Caco-2 (cell line): ENCODE data around the gene ABL2. TPM values are rescaled to one million over a fixed set of nuclear protein-coding genes. Genes with fewer than 3 reads are reported as not detected.

ENCODE experiments used
- BruUV-seq: library from RNA; stranded (reverse); fragments of 400-500 nt; replicated peaks from 2 replicates; lab custom pipeline; 2021; lab: Mats Ljungman, UMichigan
- CTCF ChIA-PET: fragments of 300-600 bp; sonication (Branson Sonifier 250); formaldehyde crosslinking; loops from one replicate; lab custom pipeline; 2022; ENCODE audit warnings: antibody characterized with exemption; lab: Charles Lee
- POLR2A ChIA-PET: fragments of 300-600 bp; sonication (Branson Sonifier 250); formaldehyde crosslinking; loops from one replicate; lab custom pipeline; 2022; ENCODE audit warnings: antibody characterized with exemption; lab: Charles Lee
- DNase-seq, 2 experiments: peaks; one replicate each; pipeline versions ENCODE4 v3.0.0 to v3.0.0-alpha.2; 2020 to 2022
- H3K27me3 ChIP-seq: replicated peaks from 2 replicates; pipeline ENCODE4 v1.6.0; 2011; ENCODE audit warnings: low read length; ENCODE audit not compliant: control insufficient read depth, insufficient read depth
- H3K36me3 ChIP-seq: 2 replicates; pipeline ENCODE4 v1.5.1; 2011; ENCODE audit warnings: low read length; ENCODE audit not compliant: control insufficient read depth, insufficient read depth
- H3K4me1 ChIP-seq: fragments of 250-450 bp; sonication (Bioruptor Pico); 2 replicates; pipeline ENCODE4 v1.5.1; 2020; ENCODE audit warnings: mild to moderate bottlenecking
- H3K4me3 ChIP-seq: 2 replicates; pipeline ENCODE4 v1.5.1; 2011; ENCODE audit warnings: low read depth, mild to moderate bottlenecking, control low read depth, low read length
- H3K9me3 ChIP-seq: fragments of 250-450 bp; sonication (Bioruptor Pico); 2 replicates; pipeline ENCODE4 v1.5.1; 2020; ENCODE audit warnings: mild to moderate bottlenecking, moderate library complexity
- H3K27ac Mint-ChIP-seq: one replicate; pipeline ENCODE4 v1.8.0; 2022; ENCODE audit warnings: mixed read lengths; ENCODE audit not compliant: unreplicated experiment
- H3K27me3 Mint-ChIP-seq: one replicate; pipeline ENCODE4 v1.8.0; 2022; ENCODE audit warnings: mixed read lengths; ENCODE audit not compliant: insufficient read depth, unreplicated experiment
- H3K36me3 Mint-ChIP-seq: one replicate; pipeline ENCODE4 v1.8.0; 2022; ENCODE audit warnings: mild to moderate bottlenecking, mixed read lengths; ENCODE audit not compliant: insufficient read depth, unreplicated experiment
- H3K4me1 Mint-ChIP-seq: one replicate; pipeline ENCODE4 v1.8.0; 2022; ENCODE audit warnings: low read depth, mixed read lengths; ENCODE audit not compliant: unreplicated experiment
- H3K4me3 Mint-ChIP-seq: one replicate; pipeline ENCODE4 v1.8.0; 2022; ENCODE audit warnings: mild to moderate bottlenecking, moderate library complexity, mixed read lengths; ENCODE audit not compliant: unreplicated experiment
- H3K9me3 Mint-ChIP-seq: one replicate; pipeline ENCODE4 v1.8.0; 2022; ENCODE audit warnings: mixed read lengths; ENCODE audit not compliant: unreplicated experiment
- intact Hi-C: fragments of 100-400 bp; cut with micrococcal nuclease; formaldehyde crosslinking; loops from one replicate; pipeline ENCODE4 v1.10.0; 2022; ENCODE audit not compliant: unreplicated experiment
- total RNA-seq: library from RNA; stranded (reverse); gene quantifications from 2 replicates; pipeline ENCODE4 v1.2.3, GENCODE V29; 2022
- TF ChIP-seq, protein P1 (sequence below), 2 experiments: fragments of 200-600 bp in 1 of 2; IDR thresholded peaks; 1 replicate in 1 of 2; 2 replicates in 1 of 2; pipeline versions ENCODE4 v1.5.1 to v1.8.0; 2011 to 2022; ENCODE audit warnings: antibody characterized with exemption in 1 of 2, control low read depth in 1 of 2, inconsistent platforms in 1 of 2, low read depth in 1 of 2, low read length in 1 of 2, mild to moderate bottlenecking in 1 of 2, moderate library complexity in 1 of 2; ENCODE audit not compliant: insufficient read depth in 1 of 2, severe bottlenecking in 1 of 2, unreplicated experiment in 1 of 2

ABL2 gene
- total RNA-seq, 1 experiment from 2014 or later: 21.6 TPM

DNA sequence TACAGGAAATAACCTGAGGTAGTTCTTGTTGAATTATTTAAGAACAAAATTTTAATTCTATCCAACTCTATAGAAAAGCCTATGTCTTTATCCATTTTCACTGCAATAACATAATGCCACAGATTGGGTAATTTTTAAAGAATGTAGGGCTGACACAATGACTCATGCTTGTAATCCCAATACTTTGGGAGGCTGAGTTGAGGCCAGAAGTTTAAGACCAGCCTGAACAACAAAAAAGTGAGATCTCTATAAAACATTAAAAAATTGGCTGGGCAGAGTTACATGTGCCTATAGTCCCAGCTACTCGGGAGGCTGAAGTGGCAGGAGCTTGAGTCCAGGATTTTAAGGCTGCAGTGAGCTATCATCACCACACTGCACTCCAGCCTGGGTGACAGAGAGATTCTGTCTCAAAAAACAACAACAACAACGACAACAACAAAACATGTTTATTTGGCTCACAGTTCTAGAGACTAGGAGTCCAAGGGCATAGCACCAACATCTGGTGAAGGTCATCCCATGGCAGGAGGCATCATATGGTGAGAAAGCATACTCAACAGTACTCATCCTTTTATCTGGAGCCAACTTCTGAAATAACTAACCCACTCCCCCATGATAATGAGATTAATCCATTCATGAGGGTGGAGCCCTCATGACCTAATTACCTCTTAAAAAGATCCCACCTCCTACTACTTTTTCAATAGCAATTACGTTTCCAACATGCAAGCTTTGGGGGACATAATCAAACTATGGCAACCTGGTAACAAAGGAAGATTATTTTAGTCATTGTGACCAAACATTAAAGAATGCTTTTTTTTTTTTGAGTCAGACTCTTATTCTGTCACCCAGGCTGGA is 59.6 kb downstream of the ABL2 start:
- Mint-ChIP-seq H3K36me3 (peaks cover 5% of the 10 kb centered on the region), H3K27ac (no peak overlapping the region), H3K27me3 (no peaks in the 10 kb centered on the region), H3K9me3 (no peaks in the 10 kb centered on the region), H3K4me1 (peaks cover 10% of the 10 kb centered on the region), H3K4me3 (no peak overlapping the region)
- Histone ChIP-seq H3K4me3 (no peak overlapping the region), H3K4me1 (peaks cover 13% of the 10 kb centered on the region), H3K27me3 (no peaks in the 10 kb centered on the region), H3K36me3 (no peaks in the 10 kb centered on the region), H3K9me3 (no peaks in the 10 kb centered on the region)
- ChIA-PET POLR2A (interaction anchor here (0.6 kb wide), 1 partner anchor 14 kb away, joined by 14 read pairs; no protein-coding TSS in a partner anchor), CTCF (no interaction called here)
- no peak for DNase-seq
- intact Hi-C loops: no loop called here
- TF ChIP-seq, protein P1, sequence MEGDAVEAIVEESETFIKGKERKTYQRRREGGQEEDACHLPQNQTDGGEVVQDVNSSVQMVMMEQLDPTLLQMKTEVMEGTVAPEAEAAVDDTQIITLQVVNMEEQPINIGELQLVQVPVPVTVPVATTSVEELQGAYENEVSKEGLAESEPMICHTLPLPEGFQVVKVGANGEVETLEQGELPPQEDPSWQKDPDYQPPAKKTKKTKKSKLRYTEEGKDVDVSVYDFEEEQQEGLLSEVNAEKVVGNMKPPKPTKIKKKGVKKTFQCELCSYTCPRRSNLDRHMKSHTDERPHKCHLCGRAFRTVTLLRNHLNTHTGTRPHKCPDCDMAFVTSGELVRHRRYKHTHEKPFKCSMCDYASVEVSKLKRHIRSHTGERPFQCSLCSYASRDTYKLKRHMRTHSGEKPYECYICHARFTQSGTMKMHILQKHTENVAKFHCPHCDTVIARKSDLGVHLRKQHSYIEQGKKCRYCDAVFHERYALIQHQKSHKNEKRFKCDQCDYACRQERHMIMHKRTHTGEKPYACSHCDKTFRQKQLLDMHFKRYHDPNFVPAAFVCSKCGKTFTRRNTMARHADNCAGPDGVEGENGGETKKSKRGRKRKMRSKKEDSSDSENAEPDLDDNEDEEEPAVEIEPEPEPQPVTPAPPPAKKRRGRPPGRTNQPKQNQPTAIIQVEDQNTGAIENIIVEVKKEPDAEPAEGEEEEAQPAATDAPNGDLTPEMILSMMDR (IDR thresholded peaks at IDR 0.05; ENCODE audit: insufficient read depth in 1 of 2, low read depth in 1 of 2, low read length in 1 of 2, severe bottlenecking in 1 of 2, unreplicated experiment in 1 of 2): no peak
- BruUV-seq: no TSS peak

DNA sequence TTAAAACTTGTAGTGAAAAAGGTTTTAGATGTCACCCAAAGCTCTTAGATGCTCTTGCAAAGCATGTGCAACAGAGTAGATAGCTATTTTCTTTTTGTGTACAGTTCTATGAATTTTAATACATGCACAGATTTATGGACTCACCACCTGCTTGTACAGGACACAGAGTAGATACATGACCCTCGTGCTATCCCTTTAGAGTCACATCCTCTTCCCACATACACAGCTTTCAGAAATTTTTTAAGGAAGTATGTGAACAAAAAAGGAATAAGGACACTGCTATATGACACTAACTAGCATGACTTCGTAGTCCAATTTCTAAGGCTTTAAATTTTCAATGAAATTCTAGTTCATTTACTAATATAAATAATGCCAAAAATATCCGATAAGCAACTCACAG is 60.9 kb downstream of the ABL2 start:
- Histone ChIP-seq H3K4me1 (peaks cover 24% of the 10 kb centered on the region), H3K4me3 (no peak overlapping the region), H3K27me3 (no peaks in the 10 kb centered on the region), H3K9me3 (no peaks in the 10 kb centered on the region), H3K36me3 (no peaks in the 10 kb centered on the region)
- Mint-ChIP-seq H3K4me1 (peaks cover 22% of the 10 kb centered on the region), H3K27me3 (no peaks in the 10 kb centered on the region), H3K36me3 (peaks cover 5% of the 10 kb centered on the region), H3K27ac (no peak overlapping the region), H3K9me3 (no peaks in the 10 kb centered on the region), H3K4me3 (no peak overlapping the region)
- intact Hi-C loops: no loop called here
- no TSS peak for BruUV-seq
- POLR2A ChIA-PET: no interaction called here
- no peak for DNase-seq
- CTCF ChIA-PET: no interaction called here
- TF ChIP-seq, protein P1 (IDR thresholded peaks at IDR 0.05; ENCODE audit: insufficient read depth in 1 of 2, low read depth in 1 of 2, low read length in 1 of 2, severe bottlenecking in 1 of 2, unreplicated experiment in 1 of 2): no peak

DNA sequence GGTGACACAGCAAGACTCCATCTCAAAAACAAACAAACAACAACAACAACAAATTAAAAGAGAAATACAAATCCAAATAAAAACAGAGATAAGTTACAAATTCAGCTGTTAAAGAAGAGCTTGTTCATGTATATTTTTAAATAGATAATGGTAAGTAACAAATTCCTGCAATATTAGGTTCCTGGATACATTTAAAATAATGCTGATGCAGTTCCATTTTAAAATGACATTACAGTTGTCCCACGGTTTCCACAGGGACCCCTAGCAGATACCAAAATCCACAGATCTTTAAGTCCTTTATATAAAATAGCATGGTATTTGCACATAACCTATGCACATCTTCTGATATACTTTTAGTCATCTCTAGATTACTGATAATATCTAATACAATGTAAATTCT is 61.5 kb downstream of the ABL2 start:
- no peak overlapping the region for H3K4me3 Mint-ChIP-seq
- H3K4me3 ChIP-seq: no peak overlapping the region
- H3K27ac Mint-ChIP-seq: no peak overlapping the region
- ChIA-PET POLR2A (no interaction called here), CTCF (no interaction called here)
- H3K4me1 ChIP-seq: peaks cover 30% of the 10 kb centered on the region
- BruUV-seq: no TSS peak
- intact Hi-C loops: no loop called here
- no peaks in the 10 kb centered on the region for H3K36me3 ChIP-seq
- peaks cover 22% of the 10 kb centered on the region for H3K4me1 Mint-ChIP-seq
- no peaks in the 10 kb centered on the region for H3K27me3 Mint-ChIP-seq
- DNase-seq: no peak
- TF ChIP-seq, protein P1 (IDR thresholded peaks at IDR 0.05; ENCODE audit: insufficient read depth in 1 of 2, low read depth in 1 of 2, low read length in 1 of 2, severe bottlenecking in 1 of 2, unreplicated experiment in 1 of 2): no peak
- peaks cover 4% of the 10 kb centered on the region for H3K36me3 Mint-ChIP-seq
- no peaks in the 10 kb centered on the region for H3K9me3 Mint-ChIP-seq
- H3K9me3 ChIP-seq: no peaks in the 10 kb centered on the region
- H3K27me3 ChIP-seq: no peaks in the 10 kb centered on the region
